ENCODE measurements around the gene KIRREL3. TPM values are rescaled to one million over a fixed set of nuclear protein-coding genes. Genes with fewer than 3 reads are reported as not detected.

KIRREL3 gene
- total RNA-seq, 4 donors from 2014 or later = 0.82 to 15.7 (median 1.4) TPM; not detected in 1

- TF ChIP-seq EP300 (IDR thresholded peaks at IDR 0.05; ENCODE audit: low read depth) = no peak
- no peak for TF ChIP-seq POLR2AphosphoS5 (IDR thresholded peaks at IDR 0.05)
- no peak for TF ChIP-seq CTCF (IDR thresholded peaks at IDR 0.05)
- no peak for TF ChIP-seq POLR2A (IDR thresholded peaks at IDR 0.05)
- in situ Hi-C loops (cut with MboI; ENCODE audit: low pct_ligation_motif_present in 1 of 4, low pct_unique_long_range_greater_than_20kb in 1 of 4, low sequenced_read_pairs in 3 of 4) = no loop called here
- H3K36me3 ChIP-seq = no peaks in the 10 kb centered on the region
- no peak for DNase-seq
- H3K9me3 ChIP-seq = no peaks in the 10 kb centered on the region
- H3K27me3 ChIP-seq = peaks cover 7% of the 10 kb centered on the region
- H3K4me1 ChIP-seq = no peaks in the 10 kb centered on the region
- H3K4me3 ChIP-seq = no peak overlapping the region
- 61 to 63% methylated on average over 6 to 7 of the region's 7 CpGs for WGBS, 2 donors (ENCODE audit: low coverage in 1 of 2)
- H3K27ac ChIP-seq = no peak overlapping the region
- intact Hi-C loops (cut with DNase I; ENCODE audit: low total_unique reads) = no loop called here
These were observed 161.1 kb downstream of the KIRREL3 start for GRCh38 chr11:126839496-126839895.

- Histone ChIP-seq H3K9me3 (no peaks in the 10 kb centered on the region), H3K27me3 (peaks cover 7% of the 10 kb centered on the region), H3K36me3 (no peaks in the 10 kb centered on the region), H3K27ac (no peak overlapping the region), H3K4me1 (no peaks in the 10 kb centered on the region), H3K4me3 (no peak overlapping the region)
- TF ChIP-seq POLR2A (IDR thresholded peaks at IDR 0.05) (no peak), POLR2AphosphoS5 (IDR thresholded peaks at IDR 0.05) (no peak), CTCF (IDR thresholded peaks at IDR 0.05) (no peak), EP300 (IDR thresholded peaks at IDR 0.05; ENCODE audit: low read depth) (no peak)
- intact Hi-C loops (cut with DNase I; ENCODE audit: low total_unique reads) = no loop called here
- in situ Hi-C loops (cut with MboI; ENCODE audit: low pct_ligation_motif_present in 1 of 4, low pct_unique_long_range_greater_than_20kb in 1 of 4, low sequenced_read_pairs in 3 of 4) = no loop called here
- WGBS, 2 donors (ENCODE audit: low coverage in 1 of 2) = 33 to 68% methylated on average over 1 to 5 of the region's 5 CpGs
- DNase-seq = no peak
These were observed 161.8 kb downstream of the KIRREL3 start for GRCh38 chr11:126838779-126839178.

GRCh38 chr11:126837581-126837980 lies 163.0 kb downstream of the KIRREL3 start:
- in situ Hi-C loops (cut with MboI; ENCODE audit: low pct_ligation_motif_present in 1 of 4, low pct_unique_long_range_greater_than_20kb in 1 of 4, low sequenced_read_pairs in 3 of 4) = no loop called here
- Histone ChIP-seq H3K4me3 (no peak overlapping the region), H3K27ac (no peak overlapping the region), H3K9me3 (no peaks in the 10 kb centered on the region), H3K36me3 (no peaks in the 10 kb centered on the region), H3K27me3 (peaks cover 7% of the 10 kb centered on the region), H3K4me1 (no peaks in the 10 kb centered on the region)
- intact Hi-C loops (cut with DNase I; ENCODE audit: low total_unique reads) = no loop called here
- TF ChIP-seq EP300 (IDR thresholded peaks at IDR 0.05; ENCODE audit: low read depth) (no peak), CTCF (IDR thresholded peaks at IDR 0.05) (no peak), POLR2AphosphoS5 (IDR thresholded peaks at IDR 0.05) (no peak), POLR2A (IDR thresholded peaks at IDR 0.05) (no peak)
- no peak for DNase-seq
- WGBS, 2 donors (ENCODE audit: low coverage in 1 of 2) = 71 to 73% methylated on average over 3 of the region's 3 CpGs

- 80 to 90% methylated on average over 8 of the region's 8 CpGs for WGBS, 2 donors (ENCODE audit: low coverage in 1 of 2)
- Histone ChIP-seq H3K27ac (no peak overlapping the region), H3K9me3 (no peaks in the 10 kb centered on the region), H3K4me1 (no peaks in the 10 kb centered on the region), H3K27me3 (peaks cover 7% of the 10 kb centered on the region), H3K4me3 (no peak overlapping the region), H3K36me3 (no peaks in the 10 kb centered on the region)
- in situ Hi-C loops (cut with MboI; ENCODE audit: low pct_ligation_motif_present in 1 of 4, low pct_unique_long_range_greater_than_20kb in 1 of 4, low sequenced_read_pairs in 3 of 4) (no loop called here), intact Hi-C loops (cut with DNase I; ENCODE audit: low total_unique reads) (no loop called here)
- no peak for DNase-seq
- no peak for TF ChIP-seq POLR2AphosphoS5 (IDR thresholded peaks at IDR 0.05)
- no peak for TF ChIP-seq EP300 (IDR thresholded peaks at IDR 0.05; ENCODE audit: low read depth)
- TF ChIP-seq CTCF (IDR thresholded peaks at IDR 0.05) = no peak
- no peak for TF ChIP-seq POLR2A (IDR thresholded peaks at IDR 0.05)
These were observed 166.0 kb downstream of the KIRREL3 start for GRCh38 chr11:126834573-126834972.
